OCI-LY1 (cell line): ENCODE data around the gene TTC9.

Experiments
- EZH2 ChIP-seq: fragments of 200-600 bp; sonication (generic), shearing (Covaris generic); IDR thresholded peaks from 2 replicates; pipeline ENCODE4 v1.8.0; 2017; ENCODE audit warnings: borderline replicate concordance, mixed run types, mild to moderate bottlenecking, antibody characterized with exemption, low read length, moderate library complexity, mixed read lengths
- TF ChIP-seq, protein P1 (sequence below): fragments of 200-600 bp; sonication (generic), shearing (Covaris generic); IDR thresholded peaks from 2 replicates; pipeline ENCODE4 v1.5.1; 2017; ENCODE audit warnings: mild to moderate bottlenecking, antibody characterized with exemption, low read length, moderate library complexity, mixed read lengths

DNA sequence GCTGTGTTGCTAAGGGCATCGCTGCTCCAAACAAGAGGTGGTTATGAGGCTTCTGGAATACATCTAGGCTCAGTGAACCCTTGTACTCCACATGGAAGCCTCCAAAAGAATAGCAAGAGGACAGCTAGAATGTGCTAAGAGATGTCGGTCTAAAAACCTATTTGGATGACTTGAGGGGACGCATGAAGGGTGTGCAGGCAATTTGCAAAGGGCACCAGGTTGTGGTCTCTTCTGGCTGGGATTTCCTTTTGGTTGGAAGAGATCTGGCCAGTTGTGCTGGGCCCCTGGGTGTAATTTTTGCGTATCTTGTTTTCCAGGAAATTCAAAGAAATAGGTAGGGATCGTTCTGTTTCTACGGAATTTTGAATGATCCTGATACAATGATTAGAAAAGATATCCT is 4.2 kb downstream of the TTC9 start:
- TF ChIP-seq, protein P1, sequence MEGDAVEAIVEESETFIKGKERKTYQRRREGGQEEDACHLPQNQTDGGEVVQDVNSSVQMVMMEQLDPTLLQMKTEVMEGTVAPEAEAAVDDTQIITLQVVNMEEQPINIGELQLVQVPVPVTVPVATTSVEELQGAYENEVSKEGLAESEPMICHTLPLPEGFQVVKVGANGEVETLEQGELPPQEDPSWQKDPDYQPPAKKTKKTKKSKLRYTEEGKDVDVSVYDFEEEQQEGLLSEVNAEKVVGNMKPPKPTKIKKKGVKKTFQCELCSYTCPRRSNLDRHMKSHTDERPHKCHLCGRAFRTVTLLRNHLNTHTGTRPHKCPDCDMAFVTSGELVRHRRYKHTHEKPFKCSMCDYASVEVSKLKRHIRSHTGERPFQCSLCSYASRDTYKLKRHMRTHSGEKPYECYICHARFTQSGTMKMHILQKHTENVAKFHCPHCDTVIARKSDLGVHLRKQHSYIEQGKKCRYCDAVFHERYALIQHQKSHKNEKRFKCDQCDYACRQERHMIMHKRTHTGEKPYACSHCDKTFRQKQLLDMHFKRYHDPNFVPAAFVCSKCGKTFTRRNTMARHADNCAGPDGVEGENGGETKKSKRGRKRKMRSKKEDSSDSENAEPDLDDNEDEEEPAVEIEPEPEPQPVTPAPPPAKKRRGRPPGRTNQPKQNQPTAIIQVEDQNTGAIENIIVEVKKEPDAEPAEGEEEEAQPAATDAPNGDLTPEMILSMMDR: no peak
- no peak for TF ChIP-seq EZH2
